ENCODE measurements around the gene ZNF579.

GRCh38 chr19:55546822-55547614, 33.6 kb downstream of the ZNF579 start:
- TF ChIP-seq, protein P1, sequence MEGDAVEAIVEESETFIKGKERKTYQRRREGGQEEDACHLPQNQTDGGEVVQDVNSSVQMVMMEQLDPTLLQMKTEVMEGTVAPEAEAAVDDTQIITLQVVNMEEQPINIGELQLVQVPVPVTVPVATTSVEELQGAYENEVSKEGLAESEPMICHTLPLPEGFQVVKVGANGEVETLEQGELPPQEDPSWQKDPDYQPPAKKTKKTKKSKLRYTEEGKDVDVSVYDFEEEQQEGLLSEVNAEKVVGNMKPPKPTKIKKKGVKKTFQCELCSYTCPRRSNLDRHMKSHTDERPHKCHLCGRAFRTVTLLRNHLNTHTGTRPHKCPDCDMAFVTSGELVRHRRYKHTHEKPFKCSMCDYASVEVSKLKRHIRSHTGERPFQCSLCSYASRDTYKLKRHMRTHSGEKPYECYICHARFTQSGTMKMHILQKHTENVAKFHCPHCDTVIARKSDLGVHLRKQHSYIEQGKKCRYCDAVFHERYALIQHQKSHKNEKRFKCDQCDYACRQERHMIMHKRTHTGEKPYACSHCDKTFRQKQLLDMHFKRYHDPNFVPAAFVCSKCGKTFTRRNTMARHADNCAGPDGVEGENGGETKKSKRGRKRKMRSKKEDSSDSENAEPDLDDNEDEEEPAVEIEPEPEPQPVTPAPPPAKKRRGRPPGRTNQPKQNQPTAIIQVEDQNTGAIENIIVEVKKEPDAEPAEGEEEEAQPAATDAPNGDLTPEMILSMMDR (IDR thresholded peaks at IDR 0.05 in 2 of 3, conservative IDR thresholded peaks at IDR 0.05 in 1 of 3; ENCODE audit: control insufficient read depth in 2 of 3, extremely low read depth in 1 of 3, insufficient read depth in 1 of 3, low read depth in 3 of 3, low read length in 3 of 3), result no peak
- TF ChIP-seq TAF1 (IDR thresholded peaks at IDR 0.05; ENCODE audit: borderline replicate concordance, low read depth, low read length), result no peak
- TF ChIP-seq POLR2AphosphoS5 (IDR thresholded peaks at IDR 0.05; ENCODE audit: low read length), result no peak
- TF ChIP-seq, protein P2, sequence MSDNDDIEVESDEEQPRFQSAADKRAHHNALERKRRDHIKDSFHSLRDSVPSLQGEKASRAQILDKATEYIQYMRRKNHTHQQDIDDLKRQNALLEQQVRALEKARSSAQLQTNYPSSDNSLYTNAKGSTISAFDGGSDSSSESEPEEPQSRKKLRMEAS (IDR thresholded peaks at IDR 0.05; ENCODE audit: low read depth, low read length), result no peak
- no peak for TF ChIP-seq POLR2A (IDR thresholded peaks at IDR 0.05; ENCODE audit: low read depth, low read length)
- TF ChIP-seq MEF2A (IDR thresholded peaks at IDR 0.05; ENCODE audit: insufficient read depth, low read depth, low read length), result no peak
- TF ChIP-seq MXI1 (IDR thresholded peaks at IDR 0.05; ENCODE audit: low read depth, low read length), result no peak
- TF ChIP-seq REST (IDR thresholded peaks at IDR 0.05; ENCODE audit: low read depth, low read length), result no peak
- TF ChIP-seq SUZ12 (IDR thresholded peaks at IDR 0.05; ENCODE audit: unreplicated experiment), result no peak
- no peak for TF ChIP-seq NFIC (IDR thresholded peaks at IDR 0.05; ENCODE audit: low read depth, low read length)
- TF ChIP-seq RAD21 (IDR thresholded peaks at IDR 0.05; ENCODE audit: insufficient read depth, low read depth, low read length), result no peak
- no peak for TF ChIP-seq RELB (IDR thresholded peaks at IDR 0.05; ENCODE audit: low read depth)
- TF ChIP-seq NRF1 (conservative IDR thresholded peaks at IDR 0.05; ENCODE audit: low read depth, low read length), result no peak
- TF ChIP-seq SMARCA5 (IDR thresholded peaks at IDR 0.05), result no peak
